ENCODE data around the gene AP1AR.

The AP1AR gene

DNA sequence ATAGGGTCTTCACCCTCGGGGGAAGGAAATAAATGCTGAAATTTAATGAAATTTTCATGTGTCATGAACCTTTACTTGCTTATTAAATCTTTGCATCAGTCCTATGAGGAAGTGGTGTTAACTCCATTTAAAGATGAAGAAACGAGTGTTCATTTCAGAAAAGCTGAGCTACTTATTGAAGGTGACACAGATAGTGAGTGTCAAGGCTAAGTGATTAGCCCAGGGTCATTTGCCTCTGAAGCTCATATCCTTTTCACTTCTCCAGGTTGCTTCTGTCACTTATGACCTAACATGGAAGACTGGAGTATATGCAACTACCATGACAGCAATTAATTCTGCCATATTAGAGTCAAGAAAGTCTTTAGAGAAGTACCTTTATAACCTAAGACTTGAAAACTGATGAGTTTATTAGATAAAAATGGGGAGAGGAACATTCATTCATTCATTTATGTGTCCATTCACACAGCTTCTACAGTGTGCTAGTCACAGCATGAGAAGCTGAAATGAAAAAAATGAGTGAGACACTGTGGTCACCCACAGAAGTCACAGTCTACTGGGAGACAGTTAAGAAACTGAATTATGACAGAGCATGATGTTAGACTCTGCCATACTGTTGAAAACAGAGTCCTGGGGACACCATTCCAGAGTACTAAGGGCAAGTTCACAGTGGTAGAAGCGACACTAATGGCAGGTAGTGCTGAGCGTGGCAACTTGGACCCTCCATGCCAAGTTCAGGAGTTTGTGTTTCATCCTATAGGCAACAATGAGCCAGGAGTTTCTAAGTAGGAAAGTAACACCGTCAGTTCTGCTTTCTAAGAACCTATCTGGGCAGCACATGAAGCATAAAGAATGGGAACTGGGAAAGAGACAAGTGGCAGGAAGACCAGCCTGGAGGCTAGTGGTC lies 86.9 kb downstream of the AP1AR start:
- no peaks in the 10 kb centered on the region for H3K27me3 ChIP-seq
- peak overlapping the region in 3 of 11 experiments; percentile 18 to 89 (median 75); a peak in 6 of 22 replicates for H3K4me2 ChIP-seq
- H3K9me3 ChIP-seq (replicated peaks in 1 of 11): peaks cover 0 to 32% (median 0%) of the 10 kb centered on the region in 11 experiments; a peak in 6 of 22 replicates
- peaks cover 0 to 14% (median 0%) of the 10 kb centered on the region in 11 experiments; a peak in 1 of 22 replicates for H4K20me1 ChIP-seq
- no peak overlapping the region for H3K9ac ChIP-seq
- peaks cover 0 to 5% (median 0%) of the 10 kb centered on the region in 11 experiments; a peak in 1 of 22 replicates for H3K36me3 ChIP-seq
- H3K4me1 ChIP-seq: peaks cover 0 to 83% (median 11%) of the 10 kb centered on the region in 10 experiments; a peak in 11 of 20 replicates
- no peak overlapping the region for H3K4me3 ChIP-seq
- no peak for TF ChIP-seq Cebpa-rat (IDR thresholded peaks at IDR 0.05)
- no peak overlapping the region for H3K27ac ChIP-seq

Measured in BLaER1 treated with 17β-estradiol and CSF1 and Interleukin-3, amounts not matched to agents 10 nM and 100 nM (cell line).